SK-N-SH (cell line): ENCODE results near the gene ADPRH. TPM values are rescaled to one million over a fixed set of nuclear protein-coding genes. Genes with fewer than 3 reads are reported as not detected.
A peak's percentile ranks its signal among the peaks of the same experiment; 100 is the strongest.

Experiments
- CTCF ChIA-PET: fragments of 300-600, 350-600 bp; formaldehyde crosslinking; extraction: SDS; loops from one replicate; lab custom pipeline; 2021; lab: Yijun Ruan, JAX
- POLR2A ChIA-PET: fragments of 350-600 bp; sonication (Branson Sonifier 250); formaldehyde crosslinking; extraction: SDS; loops from one replicate; lab custom pipeline; 2020; ENCODE audit warnings: antibody characterized with exemption, inconsistent platforms; lab: Yijun Ruan, JAX
- DNase-seq: peaks from one replicate; pipeline ENCODE4 v3.0.0; 2012
- H2AFZ ChIP-seq: fragments of 200-600 bp; sonication (generic); 2 replicates; pipeline ENCODE4 v1.8.1; 2016; ENCODE audit warnings: antibody characterized with exemption, mild to moderate bottlenecking, low read depth
- H3F3A ChIP-seq: fragments of 200-600 bp; sonication (generic); replicated peaks from 2 replicates; pipeline ENCODE3; 2016; ENCODE audit warnings: antibody characterized with exemption, mild to moderate bottlenecking; ENCODE audit not compliant: insufficient read depth
- H3K27ac ChIP-seq, 2 experiments: fragments of 200-500 bp in 1 of 2; fragments of 200-600 bp in 1 of 2; sonication (Bioruptor generic) in 1 of 2; sonication (generic), shearing (Covaris generic) in 1 of 2; 2 replicates each; pipeline versions ENCODE4 v1.5.1 to v1.6.1; 2014 to 2016; ENCODE audit warnings: low read depth in 2 of 2, inconsistent platforms in 1 of 2, low read length in 1 of 2, mild to moderate bottlenecking in 1 of 2, mixed read lengths in 1 of 2
- H3K27me3 ChIP-seq: fragments of 200-600 bp; sonication (generic), shearing (Covaris generic); 2 replicates; pipeline ENCODE4 v1.6.1; 2016; ENCODE audit warnings: mixed run types; ENCODE audit not compliant: insufficient read depth
- H3K36me3 ChIP-seq, 2 experiments: fragments of 200-500 bp in 1 of 2; fragments of 200-600 bp in 1 of 2; sonication (Bioruptor generic) in 1 of 2; sonication (generic) in 1 of 2; replicated peaks in 1 of 2; 2 replicates each; pipeline versions ENCODE3 to v1.5.1; 2014 to 2016; ENCODE audit warnings: low read length in 1 of 2, mild to moderate bottlenecking in 1 of 2; ENCODE audit not compliant: insufficient read depth in 2 of 2, control insufficient read depth in 1 of 2
- H3K4me1 ChIP-seq, 2 experiments: fragments of 200-500 bp in 1 of 2; fragments of 200-600 bp in 1 of 2; sonication (Bioruptor generic) in 1 of 2; sonication (generic), shearing (Covaris generic) in 1 of 2; 2 replicates each; pipeline versions ENCODE4 v1.5.1 to v1.6.1; 2014 to 2016; ENCODE audit warnings: low read depth in 1 of 2, low read length in 1 of 2, mixed run types in 1 of 2; ENCODE audit not compliant: insufficient read depth in 2 of 2, control insufficient read depth in 1 of 2
- H3K4me2 ChIP-seq: fragments of 200-600 bp; sonication (generic), shearing (Covaris generic); 2 replicates; pipeline ENCODE4 v1.6.1; 2017; ENCODE audit warnings: mixed run types
- H3K4me3 ChIP-seq, 2 experiments: fragments of 200-500 bp in 1 of 2; fragments of 200-600 bp in 1 of 2; sonication (Bioruptor generic) in 1 of 2; sonication (generic), shearing (Covaris generic) in 1 of 2; 2 replicates each; pipeline versions ENCODE4 v1.5.1 to v1.8.1; 2014 to 2016; ENCODE audit warnings: low read depth in 2 of 2, inconsistent platforms in 1 of 2, low read length in 1 of 2, mild to moderate bottlenecking in 1 of 2, mixed read lengths in 1 of 2, moderate library complexity in 1 of 2
- H3K79me2 ChIP-seq: fragments of 200-600 bp; sonication (generic); 2 replicates; pipeline ENCODE4 v1.8.1; 2017; ENCODE audit warnings: mild to moderate bottlenecking; ENCODE audit not compliant: insufficient read depth
- H3K9ac ChIP-seq: fragments of 200-600 bp; sonication (generic); 2 replicates; pipeline ENCODE4 v1.6.1; 2017; ENCODE audit warnings: mixed run types
- H3K9me2 ChIP-seq: fragments of 200-600 bp; sonication (generic); 2 replicates; pipeline ENCODE4 v1.6.1; 2017; ENCODE audit warnings: mixed run types
- H3K9me3 ChIP-seq: fragments of 200-600 bp; sonication (generic); 2 replicates; pipeline ENCODE4 v1.6.1; 2017; ENCODE audit warnings: mixed run types, mild to moderate bottlenecking, moderate library complexity
- H4K20me1 ChIP-seq: fragments of 200-600 bp; sonication (generic); 2 replicates; pipeline ENCODE4 v1.6.1; 2017; ENCODE audit warnings: mild to moderate bottlenecking, mixed run types; ENCODE audit not compliant: insufficient read depth
- EZH2phosphoT487 ChIP-seq: fragments of 200-600 bp; sonication (generic); IDR thresholded peaks from 2 replicates; pipeline ENCODE4 v1.6.1; 2017; ENCODE audit warnings: low read depth, mixed run types, mild to moderate bottlenecking, antibody characterized with exemption, moderate library complexity, borderline replicate concordance
- FOXM1 ChIP-seq: IDR thresholded peaks from 2 replicates; pipeline ENCODE4 v1.4.0; 2012; ENCODE audit warnings: low read depth, mild to moderate bottlenecking
- GABPA ChIP-seq: IDR thresholded peaks from 2 replicates; pipeline ENCODE4 v1.4.0; 2012; ENCODE audit warnings: low read depth, mild to moderate bottlenecking
- GATA2 ChIP-seq: sonication (generic); formaldehyde crosslinking; IDR thresholded peaks from 2 replicates; pipeline ENCODE4 v1.5.0; 2020; ENCODE audit warnings: mild to moderate bottlenecking, missing genetic modification reagents
- NRF1 ChIP-seq: IDR thresholded peaks from 2 replicates; pipeline ENCODE4 v1.6.1; 2012; ENCODE audit warnings: low read depth, mild to moderate bottlenecking, low read length
- RAD21 ChIP-seq: IDR thresholded peaks from 2 replicates; pipeline ENCODE4 v1.6.1; 2012; ENCODE audit warnings: mild to moderate bottlenecking, low read length
- SMC3 ChIP-seq: IDR thresholded peaks from 2 replicates; pipeline ENCODE4 v1.6.1; 2012; ENCODE audit warnings: low read depth, low read length, improper control_type of control experiment
- TEAD4 ChIP-seq: IDR thresholded peaks from 2 replicates; pipeline ENCODE4 v1.4.0; 2012; ENCODE audit warnings: mild to moderate bottlenecking, borderline replicate concordance; ENCODE audit not compliant: insufficient read depth
- WGBS: methylation state at CpG from one replicate; pipeline ENCODE4 v1.1.6; 2017; ENCODE audit warnings: low lambda C conversion rate; 5-methylcytosine and 5-hydroxymethylcytosine counted together
- polyA plus RNA-seq, 3 experiments: library from polyadenylated mRNA; depleted of rRNA; stranded (reverse); fragments of >200 nt; gene quantifications; 2 replicates each; pipeline ENCODE4 v1.2.3, GENCODE V29; 2012
- TF ChIP-seq, protein P1 (sequence below): fragments of 200-600 bp; sonication (generic); IDR thresholded peaks from 2 replicates; pipeline ENCODE4 v1.6.1; 2017; ENCODE audit warnings: antibody characterized with exemption, mild to moderate bottlenecking, moderate library complexity
- TF ChIP-seq, protein P2 (sequence below): IDR thresholded peaks from 2 replicates; pipeline ENCODE4 v1.4.0; 2012; ENCODE audit warnings: low read depth, borderline replicate concordance

Gene ADPRH
- polyA plus RNA-seq, 1 of the 3 experiments (the other 2 are of a cell fraction): not detected

DNA sequence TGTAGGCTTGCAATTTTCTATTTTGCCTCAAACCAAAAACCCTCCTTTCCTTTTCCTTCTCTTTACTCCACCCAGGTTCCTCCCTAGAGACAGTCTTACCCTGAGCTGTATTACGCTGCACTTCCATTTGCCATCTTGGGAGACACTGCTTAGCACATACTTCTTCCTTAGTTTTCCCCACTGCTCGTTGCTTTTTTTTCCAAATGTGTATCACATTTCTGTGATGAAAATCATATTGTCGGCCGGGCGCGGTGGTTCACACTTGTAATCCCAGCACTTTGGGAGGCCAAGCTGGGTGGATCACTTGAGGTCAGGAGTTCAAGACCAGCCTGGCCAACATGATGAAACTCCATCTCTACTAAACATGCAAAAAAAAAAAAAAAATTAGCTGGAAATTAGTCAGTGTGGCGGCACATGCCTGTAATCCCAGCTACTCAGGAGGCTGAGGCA lies 51.6 kb downstream of the ADPRH start:
- H3K27ac ChIP-seq: no peak overlapping the region
- no peaks in the 10 kb centered on the region for H3K9me2 ChIP-seq
- H3K9ac ChIP-seq: no peak overlapping the region
- H3K36me3 ChIP-seq: no peaks in the 10 kb centered on the region
- ChIA-PET CTCF (interaction anchor here (0.6 kb wide), 1 partner anchor 9 kb away, joined by 3 read pairs; no protein-coding TSS in a partner anchor), POLR2A (no interaction called here)
- H3K4me3 ChIP-seq: no peak overlapping the region
- H3K79me2 ChIP-seq: no peaks in the 10 kb centered on the region
- H2AFZ ChIP-seq: 0 out of 2 replicates have a peak overlapping the region, but pooled peaks have one; percentile 24
- WGBS: 95% methylated on average over 7 of the region's 7 CpGs
- DNase-seq: no peak
- no peaks in the 10 kb centered on the region for H4K20me1 ChIP-seq
- no peak overlapping the region for H3K4me2 ChIP-seq
- H3K9me3 ChIP-seq: no peaks in the 10 kb centered on the region
- peaks cover 2 to 19% of the 10 kb centered on the region in 2 experiments; a peak in 3 of 4 replicates for H3K4me1 ChIP-seq
- H3K27me3 ChIP-seq: no peaks in the 10 kb centered on the region
- no peaks in the 10 kb centered on the region for H3F3A ChIP-seq
- TF ChIP-seq GATA2 (CRISPR knock-in tag): no peak
- no peak for TF ChIP-seq EZH2phosphoT487
- no peak for TF ChIP-seq RAD21
- no peak for TF ChIP-seq SMC3
- no peak for TF ChIP-seq TEAD4
- TF ChIP-seq, protein P1, sequence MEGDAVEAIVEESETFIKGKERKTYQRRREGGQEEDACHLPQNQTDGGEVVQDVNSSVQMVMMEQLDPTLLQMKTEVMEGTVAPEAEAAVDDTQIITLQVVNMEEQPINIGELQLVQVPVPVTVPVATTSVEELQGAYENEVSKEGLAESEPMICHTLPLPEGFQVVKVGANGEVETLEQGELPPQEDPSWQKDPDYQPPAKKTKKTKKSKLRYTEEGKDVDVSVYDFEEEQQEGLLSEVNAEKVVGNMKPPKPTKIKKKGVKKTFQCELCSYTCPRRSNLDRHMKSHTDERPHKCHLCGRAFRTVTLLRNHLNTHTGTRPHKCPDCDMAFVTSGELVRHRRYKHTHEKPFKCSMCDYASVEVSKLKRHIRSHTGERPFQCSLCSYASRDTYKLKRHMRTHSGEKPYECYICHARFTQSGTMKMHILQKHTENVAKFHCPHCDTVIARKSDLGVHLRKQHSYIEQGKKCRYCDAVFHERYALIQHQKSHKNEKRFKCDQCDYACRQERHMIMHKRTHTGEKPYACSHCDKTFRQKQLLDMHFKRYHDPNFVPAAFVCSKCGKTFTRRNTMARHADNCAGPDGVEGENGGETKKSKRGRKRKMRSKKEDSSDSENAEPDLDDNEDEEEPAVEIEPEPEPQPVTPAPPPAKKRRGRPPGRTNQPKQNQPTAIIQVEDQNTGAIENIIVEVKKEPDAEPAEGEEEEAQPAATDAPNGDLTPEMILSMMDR: no peak
- TF ChIP-seq, all 33 proteins: peak for 0

DNA sequence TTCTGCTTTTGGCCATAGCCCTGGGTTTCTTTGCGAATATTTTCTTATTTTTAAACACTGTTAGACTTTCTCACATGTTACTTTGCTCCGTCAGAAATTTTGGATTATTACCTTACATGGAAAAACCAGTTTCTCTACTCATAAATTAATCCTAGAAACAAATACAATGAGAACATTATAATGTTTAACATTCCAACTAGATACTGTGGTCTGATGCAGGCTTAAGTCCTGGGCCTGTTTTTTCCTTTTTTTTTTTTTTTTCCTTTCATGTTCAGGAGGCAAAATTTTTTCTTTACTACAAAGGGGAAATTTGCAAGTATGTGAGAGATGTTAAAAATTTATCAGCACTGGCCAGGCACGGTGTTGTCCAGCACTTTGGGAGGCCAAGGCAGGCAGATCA lies 52.2 kb downstream of the ADPRH start:
- Histone ChIP-seq H3K36me3 (no peaks in the 10 kb centered on the region), H4K20me1 (no peaks in the 10 kb centered on the region), H3K4me1 (peaks cover 0 to 22% of the 10 kb centered on the region in 2 experiments; a peak in 3 of 4 replicates), H3K9me3 (no peaks in the 10 kb centered on the region), H3K79me2 (no peaks in the 10 kb centered on the region), H3F3A (no peaks in the 10 kb centered on the region), H3K27me3 (no peaks in the 10 kb centered on the region), H3K4me3 (no peak overlapping the region), H3K9me2 (no peaks in the 10 kb centered on the region), H2AFZ (no peak overlapping the region), H3K9ac (no peak overlapping the region), H3K27ac (no peak overlapping the region), H3K4me2 (no peak overlapping the region)
- no peak for TF ChIP-seq NRF1
- TF ChIP-seq, protein P2, sequence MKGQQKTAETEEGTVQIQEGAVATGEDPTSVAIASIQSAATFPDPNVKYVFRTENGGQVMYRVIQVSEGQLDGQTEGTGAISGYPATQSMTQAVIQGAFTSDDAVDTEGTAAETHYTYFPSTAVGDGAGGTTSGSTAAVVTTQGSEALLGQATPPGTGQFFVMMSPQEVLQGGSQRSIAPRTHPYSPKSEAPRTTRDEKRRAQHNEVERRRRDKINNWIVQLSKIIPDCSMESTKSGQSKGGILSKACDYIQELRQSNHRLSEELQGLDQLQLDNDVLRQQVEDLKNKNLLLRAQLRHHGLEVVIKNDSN: no peak
- TF ChIP-seq FOXM1: no peak
- TF ChIP-seq GABPA: no peak
- no peak for DNase-seq
- 76% methylated on average over 3 of the region's 3 CpGs for WGBS
- CTCF ChIA-PET: no interaction called here
- POLR2A ChIA-PET: no interaction called here
